DMS 273 treated with DMSO at 0.1 percent for 48 hours (cell line): ENCODE measurements around the gene SART3.
"Not testable (repeated sequence)": the region's sequence is repeated elsewhere in the genome, so short reads cannot be mapped to it uniquely, and the experiment has no call there.

Experiments used
- DNase-seq: peaks from one replicate; lab custom pipeline; 2025; lab: John Stamatoyannopoulos, UW

The SART3 gene

GRCh38 chr12:108597559-108598471 lies 36.8 kb upstream of the SART3 start, which contains the start of gene TMEM119:
Gene TMEM119 (minus strand): TSS chr12:108598084. CDS start chr12:108592383, 5,701 bp downstream.
- no peak for DNase-seq

- no peak for DNase-seq
Observed at GRCh38 chr12:108596854-108597558, 36.0 kb upstream of the SART3 start.

GRCh38 chr12:108595711-108596647 lies 35.0 kb upstream of the SART3 start:
- no peak for DNase-seq

- DNase-seq: no peak
Observed at GRCh38 chr12:108594960-108595710, 34.2 kb upstream of the SART3 start.

GRCh38 chr12:108594323-108594903 lies 33.4 kb upstream of the SART3 start:
- DNase-seq: no peak

- DNase-seq: no peak
Observed at GRCh38 chr12:108592033-108592909, 31.3 kb upstream of the SART3 start.

- no peak for DNase-seq
Observed at GRCh38 chr12:108591267-108591980, 30.5 kb upstream of the SART3 start.

- DNase-seq: not testable (repeated sequence)
Observed at GRCh38 chr12:108590463-108590862, 29.5 kb upstream of the SART3 start.

GRCh38 chr12:108589840-108590229 lies 28.9 kb upstream of the SART3 start:
- DNase-seq: no peak

- DNase-seq: no peak
Observed at GRCh38 chr12:108589028-108589839, 28.3 kb upstream of the SART3 start.

- DNase-seq: no peak
Observed at GRCh38 chr12:108587826-108588225, 26.9 kb upstream of the SART3 start.

GRCh38 chr12:108586306-108586705 lies 25.3 kb upstream of the SART3 start:
- no peak for DNase-seq

- DNase-seq: no peak
Observed at GRCh38 chr12:108585864-108586263, 24.9 kb upstream of the SART3 start.

GRCh38 chr12:108584456-108585065 lies 23.6 kb upstream of the SART3 start:
- DNase-seq: no peak

GRCh38 chr12:108583991-108584390 lies 23.0 kb upstream of the SART3 start:
- DNase-seq: no peak

- DNase-seq: no peak
Observed at GRCh38 chr12:108582978-108583770, 22.2 kb upstream of the SART3 start.

- DNase-seq: no peak
Observed at GRCh38 chr12:108582509-108582908, 21.5 kb upstream of the SART3 start.
